NCI-H1694 (cell line): ENCODE data around the gene MOCOS.

Experiments used
- DNase-seq: peaks from one replicate; lab custom pipeline; 2025; lab: John Stamatoyannopoulos, UW

The MOCOS gene

GRCh38 chr18:36177913-36178312 lies 9.4 kb upstream of the MOCOS start:
- DNase-seq = no peak

DNA sequence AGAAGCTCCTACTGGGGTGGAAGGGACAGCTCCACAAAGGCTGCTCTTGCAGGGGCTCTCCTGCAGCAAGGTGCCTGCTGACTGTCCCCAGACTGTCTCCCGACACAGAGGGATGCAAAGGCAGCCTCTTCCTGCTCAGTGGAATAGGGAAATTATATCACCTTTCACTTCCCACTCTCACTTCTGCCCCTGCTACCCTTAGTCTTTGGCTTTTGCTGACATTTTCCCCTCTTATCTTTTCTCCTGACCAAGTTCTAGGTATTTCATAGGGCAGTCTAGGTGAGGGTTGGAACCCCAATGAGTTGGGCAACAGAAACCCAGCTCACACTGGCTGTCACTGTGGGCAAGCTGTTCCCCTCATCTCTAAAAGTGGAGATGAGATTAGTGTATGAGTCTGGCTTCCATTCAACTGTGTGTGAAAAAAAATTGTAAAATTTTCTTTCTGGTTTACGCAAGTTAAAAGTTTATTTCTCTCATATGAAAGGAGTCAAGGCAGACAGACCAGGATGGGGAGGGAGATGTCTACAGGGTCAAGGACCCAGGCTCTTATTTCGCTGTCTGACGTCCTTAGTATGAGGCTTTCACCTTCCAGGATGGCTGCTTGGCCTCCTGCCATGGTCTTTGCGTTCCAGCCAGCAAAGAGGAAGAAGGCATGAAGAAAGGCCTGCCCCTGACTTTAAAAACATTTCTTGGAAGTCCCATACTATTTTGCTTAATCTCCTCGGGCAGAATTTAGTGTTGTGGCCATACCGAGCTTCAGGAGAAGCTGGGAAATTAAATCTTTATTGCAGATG lies 7.5 kb upstream of the MOCOS start:
- DNase-seq = no peak

- no peak for DNase-seq
Observed at GRCh38 chr18:36181441-36181840, 5.9 kb upstream of the MOCOS start.

DNA sequence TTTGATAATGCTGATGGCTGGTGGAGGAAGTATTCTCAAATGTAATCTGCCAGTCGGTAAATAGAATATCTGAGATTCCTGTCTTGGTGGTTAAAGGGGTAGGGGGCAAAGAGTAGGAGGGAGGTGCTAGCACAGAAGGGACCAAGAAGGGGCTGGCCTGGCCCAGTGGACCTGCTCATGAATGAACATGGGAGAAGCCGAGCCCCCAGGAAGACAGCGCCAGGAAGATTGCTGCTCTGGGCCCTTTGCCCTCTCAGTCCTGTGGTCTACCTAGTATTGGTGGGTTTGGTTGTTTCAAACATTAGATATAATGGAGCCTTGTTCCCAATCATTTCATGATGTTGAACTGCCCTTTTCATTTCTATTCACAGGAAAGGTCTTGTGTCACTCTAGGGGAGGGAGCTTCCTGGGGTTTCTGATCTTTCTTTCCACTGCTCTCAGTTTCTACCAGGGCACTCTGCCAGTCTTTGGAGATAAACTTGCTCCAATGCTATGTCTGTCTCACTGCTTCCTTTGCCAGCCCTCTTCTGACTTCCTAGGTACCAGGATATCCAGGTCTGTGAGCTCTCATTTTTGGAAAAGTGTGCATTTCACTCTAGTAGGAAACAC lies 5.3 kb upstream of the MOCOS start:
- no peak for DNase-seq

DNA sequence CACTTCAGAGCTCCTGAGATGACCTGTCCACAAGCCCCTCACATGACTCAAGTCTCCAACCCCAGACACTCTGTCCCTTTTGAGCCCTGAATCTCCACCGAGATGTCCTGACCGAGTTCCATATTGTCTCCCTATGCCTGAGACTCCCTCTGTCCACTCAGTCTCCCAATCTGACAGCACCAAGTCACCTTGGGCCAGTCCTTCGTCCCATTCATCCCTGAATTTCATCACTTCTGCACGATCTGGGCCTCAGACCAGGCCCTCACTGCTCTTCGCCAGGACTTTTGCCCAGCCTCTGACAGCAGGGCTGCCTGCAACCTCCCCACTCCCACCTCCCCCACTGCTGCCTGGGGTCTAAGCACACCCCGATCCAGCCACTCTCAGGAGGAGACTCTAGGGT lies 4.3 kb upstream of the MOCOS start:
- DNase-seq = no peak

DNA sequence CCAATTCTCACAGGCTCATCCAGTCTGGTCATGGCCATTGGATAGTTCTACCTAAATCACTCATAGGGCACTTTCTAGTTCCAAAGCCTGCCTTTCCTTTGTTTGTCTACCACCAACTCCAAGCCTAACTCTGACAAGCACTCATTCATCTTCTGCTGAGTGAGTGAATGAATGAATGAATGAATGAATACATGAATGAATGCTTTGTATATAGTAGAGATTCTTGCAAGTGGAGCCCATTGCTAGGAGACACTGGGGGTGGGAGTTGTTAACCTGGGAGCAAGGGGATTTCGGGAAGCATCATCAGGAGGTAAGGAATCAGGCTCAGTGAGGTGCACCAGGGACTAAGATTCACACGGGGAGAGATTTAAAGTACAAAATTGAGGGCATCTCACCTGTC lies 3.3 kb upstream of the MOCOS start:
- DNase-seq = no peak

DNA sequence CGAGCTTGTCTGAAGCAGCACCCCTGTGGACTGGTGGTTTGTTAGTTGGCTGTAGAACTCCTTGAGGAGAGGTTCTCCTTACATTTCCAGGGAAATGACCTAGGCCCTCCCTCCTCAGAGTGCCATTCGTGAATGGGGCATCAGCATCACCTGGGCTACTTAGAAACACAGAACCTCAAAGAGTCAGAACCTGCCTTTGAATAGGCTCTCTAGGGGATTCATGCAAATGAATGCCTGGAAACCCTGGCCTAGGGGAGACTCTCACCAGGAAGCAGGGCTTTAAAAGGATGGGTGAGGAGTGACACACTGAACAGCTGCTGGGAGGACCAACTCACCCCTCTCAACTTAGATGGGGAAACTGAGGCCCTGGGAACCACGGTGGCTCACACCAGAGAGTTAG lies 2.1 kb upstream of the MOCOS start:
- no peak for DNase-seq

- no peak for DNase-seq
Observed at GRCh38 chr18:36185901-36186460, 1.3 kb upstream of the MOCOS start.

DNA sequence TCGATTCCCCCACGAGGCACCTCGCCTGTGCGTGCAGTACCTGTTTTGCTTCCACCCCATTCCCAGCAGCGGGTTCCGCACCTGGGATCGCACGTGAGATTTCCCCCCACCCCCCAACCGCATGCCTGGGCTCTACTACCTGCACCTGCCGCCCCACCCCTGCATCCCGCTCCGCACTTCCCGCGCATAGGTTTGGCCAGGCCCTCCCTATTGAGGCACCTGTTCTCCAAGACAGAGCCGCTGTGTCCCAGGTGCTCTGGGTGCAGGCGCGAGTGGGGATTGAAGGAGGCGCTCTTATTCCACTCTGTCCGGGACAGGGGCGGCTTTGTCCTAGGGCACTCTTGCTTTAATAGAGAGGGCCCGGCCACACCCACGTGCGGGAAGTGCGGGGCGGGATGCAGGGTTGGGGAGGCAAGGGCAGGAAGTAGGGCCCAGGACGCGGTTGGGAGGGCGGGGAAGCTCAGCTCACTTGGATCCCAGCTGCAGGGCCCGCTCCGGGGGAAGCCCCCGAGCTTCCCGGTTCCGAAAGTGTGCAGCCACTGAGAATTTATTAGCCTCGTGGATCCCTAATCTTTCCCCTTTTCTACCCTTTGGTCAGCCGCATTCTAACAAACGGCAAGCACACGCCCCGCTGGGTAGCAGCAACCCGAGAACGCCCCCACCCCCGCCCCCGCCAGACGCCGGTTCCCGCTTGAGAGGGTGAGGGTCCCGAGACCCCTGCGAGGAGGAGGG lies 670 bp upstream of the MOCOS start:
- DNase-seq = no peak

DNA sequence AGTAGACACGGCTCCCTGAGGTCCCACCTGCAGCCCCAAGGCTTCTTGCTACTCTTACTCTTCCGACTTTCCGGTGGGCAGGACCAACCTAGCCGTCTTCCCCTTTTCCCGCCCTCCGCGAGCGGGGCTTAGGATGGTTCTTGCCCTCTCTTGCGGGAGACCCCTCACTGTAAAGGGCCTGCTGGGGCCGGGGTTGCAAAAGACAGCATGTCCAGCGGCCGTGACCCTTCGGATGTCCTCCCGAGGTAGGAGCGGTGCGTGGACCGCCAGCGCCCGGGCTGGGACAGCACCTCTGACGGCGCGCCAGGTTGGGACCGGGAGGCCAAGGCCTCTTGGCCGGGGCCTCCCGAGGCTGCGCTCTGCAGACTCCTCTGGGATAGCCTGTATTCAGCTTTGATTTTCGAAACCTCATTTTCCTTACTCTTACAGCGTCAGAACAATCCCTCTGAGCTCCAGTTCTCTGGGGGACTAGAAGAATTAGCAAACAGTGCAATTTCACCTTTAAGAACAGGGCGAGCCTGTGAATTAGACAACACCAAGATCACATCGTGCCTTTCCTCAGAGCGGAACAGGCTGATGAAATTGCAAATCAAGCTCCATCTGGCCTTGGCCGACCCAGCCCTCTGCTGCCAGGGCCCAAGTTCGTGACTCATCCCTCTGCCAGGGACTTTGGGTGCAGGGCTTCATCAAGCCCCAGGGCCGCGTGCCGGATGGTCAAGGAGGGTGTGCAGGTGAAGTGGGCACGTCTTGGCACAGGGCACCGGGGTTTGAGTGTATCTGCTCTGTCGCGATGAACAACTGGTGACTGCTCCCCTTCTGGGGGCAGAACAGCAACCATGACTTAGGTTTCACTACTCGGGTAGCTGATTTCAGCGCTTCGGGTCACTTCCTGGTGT lies 777 bp downstream of the MOCOS start:
- DNase-seq = no peak

DNA sequence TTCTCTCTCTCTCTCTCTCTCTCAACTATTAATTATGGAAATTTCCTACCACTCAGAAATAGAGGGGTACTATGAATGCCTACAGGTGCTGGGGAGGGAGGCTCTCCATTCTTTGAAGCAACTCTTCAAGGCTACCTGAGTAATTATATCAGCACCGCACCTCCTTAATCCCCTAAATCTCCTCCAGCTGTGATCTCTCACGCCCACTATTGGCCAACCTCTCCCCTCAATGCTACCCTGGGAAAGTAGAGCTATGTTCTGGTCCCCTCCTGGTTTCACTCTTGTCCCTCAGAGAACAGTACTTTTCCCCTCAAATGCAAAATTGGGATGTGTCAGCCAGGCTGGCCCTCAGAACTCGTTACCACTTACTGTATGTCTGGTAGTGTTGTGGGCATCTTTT lies 1.6 kb downstream of the MOCOS start:
- DNase-seq = no peak

DNA sequence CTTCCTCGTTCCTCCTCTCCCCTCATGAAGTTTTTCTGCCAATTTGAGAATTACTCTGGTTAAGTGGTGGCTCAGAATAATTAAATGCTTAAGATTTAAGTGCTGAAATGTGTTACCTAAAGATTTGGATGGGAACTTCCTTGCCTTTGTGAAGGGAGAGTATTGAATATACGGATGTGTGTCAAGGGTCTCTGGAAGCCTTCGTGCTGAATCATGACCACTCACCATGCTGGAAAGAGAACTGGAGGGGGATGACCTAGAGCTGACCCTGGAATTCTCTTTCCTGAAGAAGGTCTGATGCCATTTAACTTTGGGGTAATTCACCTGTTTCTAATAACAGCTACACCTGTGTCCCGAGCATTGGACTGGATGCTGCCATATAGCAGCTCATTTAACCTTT lies 2.2 kb downstream of the MOCOS start:
- DNase-seq = no peak

DNA sequence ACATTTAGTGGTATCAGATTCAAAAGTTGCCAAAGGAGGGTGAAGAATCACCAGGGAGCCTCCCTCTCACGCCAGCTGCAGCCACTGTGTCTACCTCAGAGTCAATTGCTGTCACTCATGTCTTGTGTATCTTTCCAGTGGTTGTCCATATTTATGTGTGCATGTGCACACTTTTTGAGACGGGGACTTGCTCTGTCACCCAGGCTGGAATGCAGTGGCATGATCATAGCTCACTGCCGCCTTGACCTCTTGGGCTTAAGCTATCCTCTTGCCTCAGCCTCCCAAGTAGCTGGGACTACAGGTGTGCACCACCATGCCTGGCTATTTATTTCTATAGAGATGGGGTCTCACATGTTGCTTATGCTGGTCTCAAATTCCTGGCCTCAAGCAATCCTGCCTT lies 4.0 kb downstream of the MOCOS start:
- DNase-seq = no peak

DNA sequence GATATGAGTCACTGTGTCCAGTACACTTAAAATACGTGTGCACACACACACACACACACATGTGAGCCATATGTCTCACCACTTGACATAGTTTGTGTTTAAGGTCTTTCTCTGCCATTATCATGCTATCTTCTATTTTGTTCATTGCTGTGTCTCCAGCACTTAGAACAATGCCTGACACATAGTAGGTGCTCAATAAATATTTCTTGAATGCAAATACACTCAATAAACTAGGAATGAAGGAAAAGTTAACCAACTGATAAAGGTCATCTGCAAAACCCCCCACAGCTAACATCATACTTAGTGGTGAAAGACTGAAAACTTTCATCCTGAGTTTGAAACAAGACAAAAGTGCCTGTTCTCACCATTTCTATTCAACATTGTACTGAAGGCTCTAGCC lies 4.4 kb downstream of the MOCOS start:
- no peak for DNase-seq

GRCh38 chr18:36194600-36195315 lies 7.5 kb downstream of the MOCOS start:
- no peak for DNase-seq

DNA sequence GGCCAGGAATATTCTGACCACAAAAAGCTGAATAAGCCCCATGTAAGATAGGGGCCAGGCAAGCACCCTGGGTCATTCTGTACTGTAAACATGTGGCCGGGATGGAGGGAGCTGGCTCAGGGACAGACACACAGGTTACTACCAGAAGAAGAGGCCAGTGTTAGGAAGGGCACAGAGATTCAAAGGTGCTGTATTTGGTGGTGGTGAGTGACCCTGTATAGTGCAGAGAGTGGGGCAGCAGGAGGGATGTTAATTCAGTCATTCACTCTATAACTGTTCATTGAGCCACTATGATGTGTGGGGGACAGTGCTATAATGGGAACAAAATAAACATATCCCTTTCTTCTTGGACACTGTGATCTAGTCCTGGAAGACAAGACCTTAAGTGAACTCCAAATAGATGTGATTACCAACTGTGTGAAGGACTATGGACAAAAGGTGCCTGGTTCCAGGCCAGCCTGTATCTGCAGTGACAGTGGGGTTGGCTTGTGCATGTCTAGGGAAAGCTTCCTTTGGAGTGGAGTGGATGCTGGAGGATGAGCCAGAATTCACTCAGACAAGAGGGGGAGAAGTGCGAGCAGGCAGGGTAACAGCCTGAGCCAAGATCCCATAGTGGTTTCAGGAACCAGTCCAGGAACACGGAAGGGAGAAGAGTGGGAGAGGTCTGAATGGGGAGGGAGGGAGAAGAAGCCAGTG lies 8.3 kb downstream of the MOCOS start:
- no peak for DNase-seq

DNA sequence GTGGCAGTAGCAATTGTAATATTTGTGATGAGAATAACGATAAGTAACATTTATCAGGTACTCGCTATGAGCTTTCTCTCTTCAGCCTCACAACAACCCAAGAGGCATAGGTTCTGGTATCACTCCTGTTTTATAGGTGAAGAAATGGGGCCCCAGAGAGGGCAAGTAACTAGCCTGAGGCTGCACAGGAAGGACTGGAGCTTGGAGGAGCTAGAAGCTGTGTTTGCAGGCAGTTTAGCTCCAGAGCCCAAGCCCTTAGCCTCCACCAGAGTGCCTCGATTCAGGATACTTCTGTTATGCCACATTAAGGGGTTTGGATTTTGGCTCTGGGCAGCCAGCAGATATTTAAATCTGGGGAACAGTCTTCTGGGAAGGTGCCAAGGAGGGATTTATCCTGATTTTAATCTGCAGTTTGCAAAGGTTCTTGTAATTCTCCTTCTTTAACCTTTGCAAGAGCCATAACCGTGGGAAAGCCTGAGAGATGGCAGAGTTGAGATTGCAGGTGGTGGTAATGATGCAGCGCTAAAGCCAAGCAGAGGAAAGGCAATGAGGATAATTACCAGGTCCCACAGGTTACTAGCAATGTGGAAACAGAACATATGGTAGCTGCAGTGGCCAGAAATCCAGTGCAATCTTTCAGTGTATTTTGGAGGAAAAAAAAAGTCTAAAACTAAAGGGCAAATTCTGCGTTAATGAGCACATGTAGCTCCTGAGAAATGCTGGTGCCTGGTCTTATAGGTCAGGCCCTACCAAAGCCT lies 9.1 kb downstream of the MOCOS start:
- peak; percentile 26 for DNase-seq

DNA sequence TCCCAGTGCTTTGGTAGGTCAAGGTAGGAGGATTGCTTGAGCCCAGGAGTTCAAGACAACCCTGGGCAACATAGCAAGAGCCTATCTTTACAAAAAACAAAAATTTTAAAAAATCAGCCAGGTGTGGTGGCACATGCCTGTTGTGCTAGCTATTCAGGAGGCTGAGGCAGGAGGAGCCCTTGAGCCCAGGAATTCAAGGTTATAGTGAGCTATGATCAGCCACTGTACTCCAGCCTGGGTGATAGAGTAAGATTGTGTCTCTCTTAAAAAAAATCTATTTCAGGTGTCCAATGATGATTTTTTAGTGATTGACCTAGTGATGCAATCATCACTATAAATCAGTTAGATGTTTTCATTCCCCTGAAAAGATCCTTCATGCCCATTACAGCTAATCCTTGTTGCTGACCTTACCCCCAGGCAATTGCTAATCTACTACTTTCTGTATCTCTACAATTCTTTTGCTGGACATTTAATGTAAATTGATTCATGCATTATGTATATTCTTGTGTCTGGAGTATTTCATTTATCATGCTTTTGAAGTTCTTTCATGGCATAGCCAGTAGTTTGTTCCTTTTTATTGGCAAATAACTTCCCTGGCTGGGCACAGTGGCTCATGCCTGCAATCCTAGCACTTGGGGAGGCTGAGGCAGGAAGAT lies 10.3 kb downstream of the MOCOS start:
- no peak for DNase-seq

GRCh38 chr18:36199691-36200295 lies 12.5 kb downstream of the MOCOS start:
- no peak for DNase-seq
